GM21367 (cell line): Measurements from ENCODE around the gene ENTPD6.
"Not testable (repeated sequence)": the region's sequence is repeated elsewhere in the genome, so short reads cannot be mapped to it uniquely, and the experiment has no call there.

Experiments
- ATAC-seq: cut with Tn5 transposase; IDR thresholded peaks from one replicate; pipeline ENCODE4 v1.9.1; 2021; ENCODE audit not compliant: unreplicated experiment

The ENTPD6 gene

DNA sequence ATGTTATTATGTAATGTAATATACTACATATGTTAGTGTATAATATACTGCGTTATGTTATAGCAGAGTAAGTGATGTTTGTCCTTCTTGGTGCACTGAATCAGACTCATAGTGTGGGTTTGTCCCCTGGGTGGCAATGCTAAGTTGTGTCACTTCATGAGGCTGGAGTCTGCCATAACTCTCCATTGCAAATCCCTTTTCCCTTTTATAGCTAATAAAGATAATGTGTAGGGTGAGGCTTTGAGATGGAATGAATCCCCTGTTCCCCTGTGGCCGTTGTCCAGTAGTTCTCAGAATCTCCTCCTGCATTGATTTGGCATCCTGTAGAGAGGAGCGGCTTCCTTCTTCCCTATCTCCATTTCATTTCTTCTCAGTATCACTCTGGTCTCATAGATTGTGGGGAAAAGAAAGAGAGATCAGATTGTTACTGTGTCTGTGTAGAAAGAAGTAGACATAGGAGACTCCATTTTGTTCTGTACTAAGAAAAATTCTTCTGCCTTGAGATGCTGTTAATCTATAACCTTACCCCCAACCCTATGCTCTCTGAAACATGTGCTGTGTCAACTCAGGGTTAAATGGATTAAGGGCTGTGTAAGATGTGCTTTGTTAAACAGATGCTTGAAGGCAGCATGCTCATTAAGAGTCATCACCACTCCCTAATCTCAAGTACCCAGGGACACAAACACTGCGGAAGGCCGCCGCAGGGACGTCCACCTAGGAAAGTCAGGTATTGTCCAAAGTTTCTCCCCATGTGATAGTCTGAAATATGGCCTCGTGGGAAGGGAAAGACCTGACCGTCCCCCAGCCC is 45.5 kb downstream of the ENTPD6 start:
- ATAC-seq: not testable (repeated sequence)

GRCh38 chr20:25241659-25241955 is 46.1 kb downstream of the ENTPD6 start:
- ATAC-seq: not testable (repeated sequence)

DNA sequence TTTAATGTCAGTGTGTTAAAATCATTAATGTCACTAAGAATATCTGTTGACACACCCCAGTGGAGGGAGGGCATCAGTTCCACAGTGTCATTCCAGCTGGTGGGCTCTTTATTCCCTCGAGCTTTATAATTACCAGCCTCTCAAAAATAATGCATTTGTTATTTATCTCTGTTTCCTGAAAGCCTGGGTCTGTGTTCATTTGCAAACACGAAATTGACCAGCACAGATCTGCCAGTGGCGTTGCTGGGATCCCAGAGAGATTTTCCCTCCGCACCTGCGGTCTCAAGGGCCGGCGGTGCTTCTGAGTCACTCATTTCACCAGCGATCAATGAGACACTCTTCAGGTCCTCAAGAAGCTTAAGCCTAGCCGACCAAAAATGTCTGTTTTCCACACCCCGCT is 46.7 kb downstream of the ENTPD6 start:
- no peak for ATAC-seq

GRCh38 chr20:25243416-25243979 is 48.0 kb downstream of the ENTPD6 start:
- no peak for ATAC-seq

- ATAC-seq: no peak
Observed at GRCh38 chr20:25244976-25245375, 49.5 kb downstream of the ENTPD6 start.

- ATAC-seq: no peak
Observed at GRCh38 chr20:25245461-25245860, 49.9 kb downstream of the ENTPD6 start.

- ATAC-seq: no peak
Observed at GRCh38 chr20:25246182-25246999, 50.9 kb downstream of the ENTPD6 start.

DNA sequence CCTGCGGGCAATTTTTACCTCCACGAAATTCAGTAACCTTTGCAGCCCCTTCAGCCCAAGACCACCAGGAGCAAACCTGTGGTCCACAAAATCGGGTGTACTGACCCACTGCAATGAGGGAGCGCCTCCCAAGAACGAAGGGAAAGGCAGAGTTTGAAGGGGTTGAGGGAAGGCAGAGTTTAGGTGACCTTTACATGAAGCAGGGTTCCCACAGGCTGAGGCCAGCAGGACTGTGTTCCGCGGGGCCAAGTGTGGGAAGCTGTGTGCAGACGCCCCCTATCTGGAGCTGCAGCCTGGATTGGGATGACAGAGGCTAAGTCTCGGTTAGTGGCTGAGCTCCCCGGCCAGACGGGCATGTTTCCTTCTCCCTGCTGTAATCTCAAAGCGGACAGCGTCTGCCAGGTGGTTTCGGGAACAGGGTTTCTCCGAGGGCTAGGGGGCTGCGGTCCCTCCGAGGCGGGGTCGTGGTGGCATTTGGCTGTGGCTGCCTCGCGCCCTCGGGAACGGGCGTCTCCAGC is 51.5 kb downstream of the ENTPD6 start:
- no peak for ATAC-seq

DNA sequence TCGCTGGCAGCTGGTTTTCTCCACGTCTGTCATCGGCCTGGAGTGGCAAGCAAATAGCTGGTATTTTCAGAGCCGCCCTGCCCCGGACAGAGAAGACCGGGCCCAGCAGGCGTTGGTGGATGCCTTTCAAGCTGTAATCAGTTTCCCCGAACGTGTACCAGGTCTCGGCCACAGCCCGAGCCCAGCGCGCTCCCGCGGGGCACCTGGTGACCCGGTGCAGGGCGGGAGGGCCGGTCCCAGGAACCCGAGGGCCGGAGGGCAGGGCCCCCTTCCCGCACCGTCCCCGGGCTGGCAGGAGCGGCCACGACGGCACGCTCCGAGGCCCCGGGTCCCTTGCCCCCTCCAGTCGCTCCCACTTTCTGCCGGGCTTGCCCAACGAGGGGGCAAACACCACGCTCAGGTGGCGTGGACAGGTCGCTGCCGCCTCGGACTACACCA is 52.0 kb downstream of the ENTPD6 start:
- peak; percentile 30 for ATAC-seq

GRCh38 chr20:25247956-25248785 is 52.7 kb downstream of the ENTPD6 start, which contains the start of gene PYGB:
Gene PYGB (plus strand): TSS chr20:25248085. CDS start chr20:25248179, 94 bp downstream.
- peak; percentile 61 for ATAC-seq

GRCh38 chr20:25248786-25249172 is 53.3 kb downstream of the ENTPD6 start:
- ATAC-seq: no peak

- no peak for ATAC-seq
Observed at GRCh38 chr20:25249198-25249931, 53.9 kb downstream of the ENTPD6 start.

DNA sequence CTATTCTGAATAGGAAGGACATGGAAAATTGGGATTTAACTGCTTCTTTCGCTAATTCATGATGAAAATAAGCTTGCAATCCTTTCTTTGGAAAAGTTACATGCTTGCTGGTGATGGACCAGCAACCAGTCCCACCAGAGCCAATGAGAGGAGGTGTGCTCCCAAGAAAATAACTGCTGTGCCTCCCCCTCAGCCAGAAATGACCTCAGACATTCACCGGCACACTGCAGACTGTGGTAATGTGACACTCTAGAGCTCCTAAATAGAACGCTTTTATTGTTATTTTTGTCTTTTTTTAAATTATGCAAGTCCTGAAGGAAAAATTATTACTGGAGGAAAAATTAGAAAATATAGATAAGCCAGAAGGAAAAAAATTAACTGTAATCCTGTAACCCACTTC is 55.0 kb downstream of the ENTPD6 start:
- ATAC-seq: no peak

DNA sequence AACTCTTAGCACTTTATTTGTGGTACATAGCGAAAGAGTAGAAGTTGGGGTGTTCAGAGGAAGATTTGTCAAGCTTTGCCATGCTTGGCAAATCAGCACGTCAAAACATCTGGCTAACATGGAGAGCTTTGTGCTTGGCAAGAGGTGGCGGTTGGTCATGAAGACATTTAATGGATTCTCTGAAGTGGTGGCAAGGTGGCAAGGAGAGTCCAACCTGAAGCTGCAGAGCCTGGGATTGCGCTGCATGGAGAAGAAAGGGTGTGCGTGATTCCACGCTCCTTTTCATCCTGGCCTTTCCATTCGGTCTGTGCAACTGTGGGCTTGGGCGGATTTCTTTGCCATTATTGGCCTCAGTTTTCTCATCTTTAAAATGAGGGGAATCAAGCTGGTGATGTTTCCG is 55.5 kb downstream of the ENTPD6 start:
- no peak for ATAC-seq

DNA sequence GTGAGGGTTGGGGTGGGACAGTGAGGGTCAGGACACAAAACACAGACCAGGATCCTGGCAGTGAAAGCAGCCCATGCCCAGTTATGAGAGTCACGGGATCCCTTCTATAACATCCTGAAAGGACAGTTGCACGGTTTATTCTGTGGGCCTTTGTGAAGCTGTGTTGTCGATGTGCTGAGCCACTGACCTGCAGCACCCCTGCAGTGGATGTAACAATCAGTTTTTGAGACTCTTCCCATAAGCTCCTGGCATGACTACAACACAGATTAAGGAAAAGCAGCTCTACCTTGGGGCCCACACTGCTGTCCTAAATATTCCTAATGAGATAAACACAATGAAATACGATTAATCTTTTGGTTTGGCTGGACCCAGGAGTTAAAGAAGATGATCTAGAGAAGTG is 56.0 kb downstream of the ENTPD6 start:
- no peak for ATAC-seq

GRCh38 chr20:25252230-25252651 is 56.7 kb downstream of the ENTPD6 start:
- ATAC-seq: no peak

DNA sequence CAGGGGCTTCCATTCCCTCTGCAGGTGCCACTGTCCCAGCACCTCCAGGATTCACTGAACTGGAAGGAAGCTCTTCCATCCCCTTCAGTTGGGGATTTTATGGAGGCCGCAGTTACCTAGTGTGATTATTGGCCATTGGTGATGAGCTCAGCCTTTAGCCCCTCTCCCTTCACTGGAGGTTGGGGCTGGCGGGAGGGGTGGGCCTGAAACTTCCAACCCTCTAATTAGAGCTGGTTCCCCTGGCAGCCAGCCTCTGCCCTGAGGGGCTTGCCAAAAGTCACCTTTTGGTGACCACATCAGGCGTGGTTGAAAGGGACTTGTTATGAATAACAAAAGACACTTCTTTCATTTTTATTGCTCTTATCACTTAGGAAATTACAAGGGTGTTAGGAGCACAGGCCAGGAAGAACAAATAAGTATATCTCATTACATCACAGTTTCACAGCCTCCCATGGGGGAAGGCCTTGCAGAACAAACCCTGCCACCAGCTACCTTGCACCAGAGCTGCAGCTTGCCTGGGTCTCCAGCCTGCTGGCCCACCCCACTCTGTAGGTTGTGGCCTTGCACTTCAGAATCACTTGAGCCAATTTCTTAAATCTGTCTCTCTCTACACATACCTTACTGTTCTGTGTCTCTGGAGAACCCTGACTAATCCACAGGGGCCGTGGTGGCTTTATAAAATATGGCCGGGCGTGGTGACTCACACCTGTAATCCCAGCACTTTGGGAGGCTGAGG is 57.3 kb downstream of the ENTPD6 start:
- no peak for ATAC-seq

DNA sequence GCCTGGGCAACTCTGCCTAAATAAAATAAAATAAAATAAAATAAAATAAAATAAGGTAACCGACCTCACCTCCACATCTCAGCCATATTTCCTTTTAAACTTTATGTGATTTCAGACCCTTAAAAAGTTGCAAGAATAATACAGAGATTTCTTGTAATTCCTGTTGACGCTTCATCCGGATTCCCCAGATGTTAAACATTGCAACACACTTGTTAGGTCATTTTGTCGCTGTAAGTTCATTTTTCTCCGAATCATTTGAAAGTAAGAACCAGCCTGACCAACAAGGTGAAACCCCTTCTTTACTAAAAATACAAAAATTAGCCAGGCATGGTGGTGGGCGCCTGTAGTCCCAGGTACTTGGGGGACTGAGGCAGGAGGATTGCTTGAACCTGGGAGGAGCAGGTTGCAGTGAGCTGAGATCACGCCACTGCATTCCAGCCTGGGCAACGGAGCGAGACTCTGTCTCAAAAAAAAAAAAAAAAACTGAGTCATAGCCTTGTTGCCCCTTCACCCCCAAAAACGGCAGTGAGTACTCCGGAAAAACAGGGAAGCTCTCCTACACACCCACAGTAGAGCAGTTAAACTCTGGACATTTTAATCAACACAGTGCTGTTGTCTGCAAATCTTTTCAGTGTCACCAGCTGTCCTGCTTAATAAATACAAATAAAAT is 58.2 kb downstream of the ENTPD6 start:
- ATAC-seq: no peak

- ATAC-seq: no peak
Observed at GRCh38 chr20:25254571-25254970, 59.1 kb downstream of the ENTPD6 start.
